Neural progenitor cell (in vitro differentiated cells): ENCODE data around the gene ZNF827.

Experiments used
- CTCF ChIP-seq: fragments of 200-600 bp; sonication (generic); IDR thresholded peaks from 2 replicates; pipeline ENCODE4 v1.5.1; 2017; ENCODE audit warnings: antibody characterized with exemption, mild to moderate bottlenecking
- EZH2 ChIP-seq: fragments of 200-600 bp; sonication (generic); IDR thresholded peaks from 2 replicates; pipeline ENCODE4 v1.6.1; 2017; ENCODE audit warnings: antibody characterized with exemption, mild to moderate bottlenecking, moderate library complexity
- EZH2phosphoT487 ChIP-seq: fragments of 200-600 bp; sonication (generic); IDR thresholded peaks from 2 replicates; pipeline ENCODE4 v1.6.1; 2017; ENCODE audit warnings: antibody characterized with exemption

GRCh38 chr4:145885666-145886065 is 53.0 kb downstream of the ZNF827 start:
- no peak for TF ChIP-seq CTCF
- TF ChIP-seq EZH2 = no peak
- TF ChIP-seq EZH2phosphoT487 = no peak
